HG03139 (cell line): Measurements from ENCODE around the gene SLC6A4.

Experiments used
- ATAC-seq: cut with Tn5 transposase; IDR thresholded peaks from one replicate; pipeline ENCODE4 v1.9.1; 2021; ENCODE audit not compliant: unreplicated experiment

SLC6A4 gene

DNA sequence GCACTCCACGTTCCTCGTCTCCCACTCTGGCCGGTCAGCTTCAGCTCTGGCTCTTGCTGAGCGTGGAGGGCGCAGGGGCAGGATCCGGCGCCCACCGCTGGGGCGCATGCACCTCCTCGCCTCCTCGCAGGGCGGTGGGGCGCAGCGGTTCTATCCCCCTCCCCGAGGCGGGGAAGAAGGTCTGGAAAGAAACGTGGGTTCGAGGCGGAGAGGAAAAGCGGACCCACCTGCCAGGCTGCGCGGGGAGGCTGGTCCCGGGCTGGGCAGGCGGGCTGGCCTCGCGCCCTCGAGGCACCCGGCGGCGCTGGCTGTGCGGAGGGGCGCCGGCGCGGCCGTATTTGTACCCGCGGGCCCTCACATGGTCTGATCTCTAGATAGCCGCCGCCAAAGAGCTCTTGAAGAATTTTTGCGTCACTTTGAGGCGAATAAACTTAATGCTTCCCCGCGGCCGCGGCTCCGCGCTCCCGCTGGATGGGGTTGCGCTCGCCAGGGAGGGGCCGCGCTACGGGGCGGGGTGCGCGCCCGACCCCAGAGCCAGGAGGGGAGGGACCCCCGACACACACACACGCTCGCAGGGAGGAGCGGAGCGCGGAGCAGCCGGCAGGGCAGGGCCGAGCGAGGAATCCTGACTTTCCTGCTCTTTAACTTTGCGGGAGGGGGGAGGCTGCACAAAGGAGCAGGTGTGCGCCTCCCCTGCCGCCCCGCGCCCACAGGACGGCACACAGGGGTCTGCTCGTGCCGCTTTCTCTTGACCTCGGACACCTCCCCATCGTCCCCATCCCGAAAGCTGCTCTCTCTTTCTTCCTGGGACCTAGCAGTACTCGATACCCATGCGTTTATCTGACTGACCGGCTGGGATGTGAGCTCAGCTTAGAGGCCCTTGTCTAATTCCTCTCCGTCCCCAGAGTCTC, at the start of gene SLC6A4:
Gene SLC6A4, minus strand, starts transcription at position 312 of the 911 bp plus-strand sequence. CDS start 13,739 bp downstream, outside the sequence.
- no peak for ATAC-seq

DNA sequence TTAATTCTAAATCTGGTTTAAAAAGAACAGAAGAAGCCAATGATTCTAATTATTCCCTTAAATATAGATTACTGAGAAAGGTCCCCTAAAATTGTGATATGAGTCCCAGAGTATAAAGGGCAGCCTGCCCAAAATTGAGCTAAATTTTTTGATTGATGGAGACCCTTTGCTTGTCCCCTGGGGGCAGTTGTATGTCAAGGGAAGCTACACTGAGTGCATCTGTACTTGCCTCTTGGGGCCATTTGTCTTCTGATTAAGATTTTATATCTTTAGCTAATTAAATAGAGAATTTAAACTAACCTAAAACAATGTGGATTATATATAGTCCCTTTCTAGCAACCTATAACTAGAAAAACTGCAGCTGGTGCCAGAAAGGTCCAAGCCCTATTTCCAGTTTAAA, 43.7 kb upstream of the SLC6A4 start:
- no peak for ATAC-seq

DNA sequence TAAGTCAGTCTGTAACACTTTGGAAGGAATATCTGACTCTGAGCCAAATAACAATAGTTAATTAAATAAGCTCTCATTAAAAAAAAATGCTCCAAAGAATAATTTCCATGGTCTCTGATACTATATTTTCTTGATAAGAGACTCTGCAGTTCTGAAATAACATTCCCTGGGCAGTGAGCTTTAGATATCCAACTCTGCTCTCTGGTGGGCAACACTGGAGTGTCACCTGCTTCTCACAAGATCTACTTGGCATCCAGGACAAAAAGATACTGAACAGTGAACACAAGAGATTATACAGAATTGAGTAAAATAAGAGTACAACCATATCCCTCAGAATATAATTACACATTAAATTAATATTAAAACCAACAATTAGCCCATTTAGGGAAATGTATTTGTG, 42.5 kb upstream of the SLC6A4 start:
- ATAC-seq = no peak

DNA sequence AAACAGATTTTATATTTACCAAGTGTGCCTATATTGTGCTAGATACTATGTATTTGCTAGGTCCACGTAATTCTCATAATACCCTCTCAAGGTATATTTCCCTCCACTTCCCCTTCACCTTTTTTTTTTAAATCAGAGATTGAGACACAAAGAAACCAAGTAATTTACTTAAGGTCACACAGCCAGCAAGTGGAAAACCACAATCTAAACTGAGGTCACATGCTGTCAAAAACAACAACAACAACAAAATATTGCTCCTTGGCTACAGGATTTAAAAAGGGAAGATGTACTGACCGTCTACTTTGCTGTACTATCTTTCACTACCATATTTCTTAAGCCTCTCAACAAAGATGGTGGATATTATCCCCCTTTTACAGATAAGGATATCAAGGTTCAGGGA, 40.4 kb upstream of the SLC6A4 start:
- no peak for ATAC-seq

DNA sequence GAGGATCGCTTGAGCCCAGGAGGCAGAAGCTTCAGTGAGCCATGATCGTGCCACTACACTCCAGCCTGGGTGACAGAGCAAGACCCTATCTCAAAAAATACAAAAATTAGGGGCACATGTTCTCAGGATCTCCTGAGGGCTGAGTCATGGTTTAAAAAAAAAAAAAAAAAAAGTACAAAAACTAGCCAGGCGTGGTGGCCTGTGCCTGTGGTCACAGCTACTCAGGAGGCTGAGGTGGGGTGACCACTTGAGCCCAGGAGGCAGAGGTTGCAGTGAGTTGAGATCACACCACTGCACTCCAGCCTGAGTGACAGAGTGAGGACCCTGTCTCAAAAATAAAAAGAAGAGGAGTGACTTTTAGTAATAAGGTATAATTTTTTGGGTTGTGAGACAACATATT, 39.4 kb upstream of the SLC6A4 start:
- no peak for ATAC-seq

DNA sequence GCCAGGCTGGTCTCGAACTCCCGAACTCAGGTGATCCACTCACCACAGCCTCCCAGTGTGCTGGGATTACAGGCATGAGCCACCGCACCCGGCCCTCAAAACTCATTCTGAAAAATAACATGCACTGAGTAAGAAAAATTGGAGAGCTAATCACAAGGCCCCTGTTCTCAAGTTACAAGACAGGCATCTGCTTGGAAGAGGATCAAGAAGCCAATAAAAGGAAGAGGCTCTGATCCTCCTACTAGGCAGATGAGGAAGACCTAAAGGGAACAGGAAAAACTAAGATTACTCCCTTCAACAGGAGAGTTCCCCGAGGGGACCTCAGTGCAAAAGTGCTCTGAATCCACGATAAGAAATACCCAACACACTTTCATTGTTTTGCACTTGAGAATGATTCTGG, 37.9 kb upstream of the SLC6A4 start:
- ATAC-seq = no peak

DNA sequence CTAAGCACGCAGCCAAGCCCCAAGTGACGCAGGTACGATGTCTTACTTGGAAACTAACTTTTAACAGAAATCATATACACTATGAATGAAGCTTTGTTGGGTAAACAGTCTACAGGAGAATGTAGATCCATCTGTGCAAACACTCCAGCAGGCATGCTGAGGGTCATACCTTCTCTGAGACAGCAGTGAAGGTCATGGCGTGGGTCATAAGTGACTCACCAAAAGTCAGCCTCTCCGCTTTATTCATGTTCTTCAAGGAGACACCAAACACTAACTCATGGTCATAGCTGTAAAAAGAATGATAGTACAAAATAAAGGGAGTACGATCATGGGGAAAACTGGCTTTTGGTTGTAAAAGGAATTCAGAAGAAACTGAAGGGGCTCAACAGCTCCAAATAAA, 35.6 kb upstream of the SLC6A4 start:
- ATAC-seq = no peak

DNA sequence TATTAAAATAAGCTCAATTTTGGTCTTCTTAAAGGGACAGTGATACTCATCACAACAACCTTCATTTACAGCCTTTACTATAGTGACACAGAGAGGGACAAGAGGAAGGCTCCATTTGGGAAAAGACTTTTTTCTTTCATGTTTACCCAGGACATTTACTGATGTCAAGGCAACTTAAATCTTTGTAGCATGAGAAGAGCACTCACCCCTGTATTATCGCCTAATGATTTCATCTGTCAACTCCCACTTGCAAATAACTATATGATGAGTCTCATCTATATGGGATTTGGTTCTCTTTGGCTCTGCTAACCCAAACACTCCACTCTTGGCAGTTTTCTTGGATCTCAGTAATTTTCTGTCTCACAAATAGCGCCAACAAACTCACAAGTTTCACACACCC, 32.1 kb upstream of the SLC6A4 start:
- ATAC-seq = no peak

DNA sequence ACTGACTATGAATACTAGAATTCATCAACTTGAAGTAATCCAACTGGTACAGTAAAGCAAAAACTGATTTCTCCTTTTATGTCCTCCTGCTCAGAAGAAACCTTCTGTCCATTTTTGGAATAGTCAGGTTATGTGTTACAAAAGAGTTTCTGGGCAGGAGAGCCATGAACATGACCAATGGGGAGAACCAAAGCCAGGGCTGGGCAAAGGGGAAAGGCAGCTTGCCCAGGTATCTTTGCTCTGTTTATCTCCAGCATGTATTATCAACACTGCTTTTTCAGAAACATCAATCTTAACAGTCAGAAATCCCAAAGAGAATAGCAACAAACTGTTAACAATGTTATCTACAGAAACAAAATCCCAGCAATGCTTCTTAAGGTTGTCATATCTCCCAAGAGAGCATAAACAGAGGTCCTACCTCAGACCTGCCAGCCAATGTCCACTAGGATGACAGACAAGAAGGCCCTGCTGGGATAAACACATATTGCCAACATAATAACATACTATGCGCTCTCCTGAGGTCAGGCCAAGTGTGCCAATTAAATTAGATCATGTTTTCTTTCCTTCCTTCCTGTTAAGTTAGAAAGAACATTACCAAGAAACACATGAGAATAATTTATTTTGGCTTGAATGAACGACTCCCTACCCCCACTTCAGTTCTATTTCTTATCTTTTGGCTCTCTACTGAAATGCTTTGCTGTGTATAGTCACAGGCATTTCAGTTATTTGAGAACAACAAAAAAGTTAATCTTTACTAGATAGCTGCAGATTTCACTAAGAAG, 28.2 kb upstream of the SLC6A4 start:
- no peak for ATAC-seq

DNA sequence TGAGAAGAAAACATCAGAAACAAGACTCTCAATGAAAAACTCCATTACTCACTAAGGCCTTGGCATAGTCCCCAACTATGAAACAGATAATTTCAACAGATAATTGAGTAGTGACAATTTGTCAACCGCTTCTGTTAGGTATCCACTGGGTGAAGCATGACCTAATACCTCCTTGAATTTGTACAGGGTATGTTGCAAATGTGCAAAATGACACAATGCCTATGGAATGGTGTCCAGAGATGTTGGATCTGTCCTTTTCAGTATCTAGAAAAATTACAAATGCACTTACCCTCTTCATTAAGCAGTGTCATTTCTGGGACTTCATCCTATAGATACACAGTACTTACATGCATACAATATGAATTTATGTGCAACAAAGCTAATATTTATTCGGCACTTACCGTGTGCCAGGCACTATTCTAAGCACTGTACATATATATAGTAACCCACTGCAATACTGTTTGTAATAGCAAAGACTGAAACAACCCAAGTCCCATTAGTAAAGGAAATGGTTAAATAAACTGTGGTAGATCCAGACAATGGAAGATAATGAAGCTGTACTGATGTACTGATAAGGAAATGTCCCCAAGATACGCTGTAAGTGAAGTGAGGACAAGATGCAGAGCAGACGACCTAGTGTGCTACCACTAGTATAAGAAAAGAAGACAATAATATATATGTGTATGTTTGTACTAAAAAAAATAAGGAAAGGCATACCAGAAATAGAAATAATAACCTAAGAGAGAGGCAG, 21.4 kb upstream of the SLC6A4 start:
- no peak for ATAC-seq

DNA sequence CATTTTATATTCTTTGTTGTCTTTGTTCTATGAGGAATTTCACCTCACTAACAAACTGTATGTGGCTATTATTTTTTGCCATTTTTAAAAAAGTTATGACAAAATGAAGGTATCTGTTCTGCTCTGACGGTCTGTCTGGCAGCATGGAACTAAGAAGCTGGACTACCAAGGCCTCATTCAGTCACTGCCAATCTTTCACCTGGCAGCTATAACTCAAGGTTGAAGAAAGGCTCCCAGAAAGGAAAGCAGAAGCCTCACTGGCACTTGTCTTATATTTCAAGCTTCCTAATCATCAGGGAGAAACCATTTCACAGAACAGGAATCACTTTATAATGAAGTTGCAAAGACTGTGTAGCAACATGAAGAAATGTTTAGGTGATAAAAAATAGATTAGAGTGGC, 18.7 kb upstream of the SLC6A4 start:
- ATAC-seq = no peak

DNA sequence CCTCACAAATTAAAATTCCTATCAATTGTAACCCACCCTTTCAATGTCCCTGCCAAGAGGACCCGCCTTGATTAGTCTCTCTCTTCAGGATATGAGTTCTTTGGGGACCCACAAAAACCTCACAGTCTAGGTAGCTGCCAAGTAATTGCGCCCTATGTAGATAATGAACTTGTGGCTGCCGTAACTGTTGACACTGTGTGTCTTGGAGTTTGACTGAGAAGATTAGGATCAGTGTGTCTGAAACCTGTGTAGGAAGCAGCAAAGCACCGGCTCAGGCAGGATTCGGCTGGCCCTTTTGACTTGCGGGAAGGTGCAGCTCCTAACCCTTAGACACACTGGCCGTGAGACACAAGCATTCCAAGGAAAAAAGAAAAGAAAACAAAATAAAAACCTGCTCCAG, 17.8 kb upstream of the SLC6A4 start:
- ATAC-seq = no peak

DNA sequence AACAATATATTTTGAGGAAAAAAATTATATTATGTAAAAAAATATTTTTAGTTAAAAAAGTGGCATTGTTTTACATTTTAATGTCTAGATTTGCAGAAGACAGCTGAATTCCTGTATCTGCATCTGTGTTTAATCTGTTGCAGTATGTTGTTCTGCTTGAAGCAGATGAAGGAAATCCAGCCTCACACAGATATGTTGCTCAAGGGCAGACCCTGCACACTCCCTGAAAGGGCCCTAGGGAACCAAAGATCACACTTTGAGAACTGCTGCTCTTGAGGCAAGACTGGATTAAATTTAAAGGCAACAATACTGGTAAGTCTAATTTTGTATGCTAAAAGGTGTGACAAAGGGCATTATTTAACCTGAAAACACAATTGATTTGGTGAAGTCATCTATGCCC, 16.4 kb upstream of the SLC6A4 start:
- ATAC-seq = no peak

DNA sequence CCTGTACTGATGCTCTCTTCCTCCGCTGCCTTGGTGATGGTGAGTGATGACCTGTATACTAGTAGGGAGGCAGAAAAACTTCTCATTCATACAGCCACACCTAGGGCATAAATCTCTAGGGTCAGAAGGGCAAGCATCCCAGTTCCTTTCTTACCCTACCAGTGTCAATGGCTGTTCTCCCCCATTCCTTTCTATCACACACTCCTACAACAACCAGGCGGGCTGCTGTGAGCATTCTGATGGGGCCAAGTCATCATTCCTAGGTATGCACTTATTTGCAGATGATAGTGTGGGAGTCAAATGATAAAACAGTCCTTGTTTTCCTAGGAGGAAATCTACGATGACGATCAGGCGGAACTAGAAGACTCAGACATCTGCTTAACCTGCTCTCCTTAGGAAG, 14.0 kb upstream of the SLC6A4 start:
- no peak for ATAC-seq

DNA sequence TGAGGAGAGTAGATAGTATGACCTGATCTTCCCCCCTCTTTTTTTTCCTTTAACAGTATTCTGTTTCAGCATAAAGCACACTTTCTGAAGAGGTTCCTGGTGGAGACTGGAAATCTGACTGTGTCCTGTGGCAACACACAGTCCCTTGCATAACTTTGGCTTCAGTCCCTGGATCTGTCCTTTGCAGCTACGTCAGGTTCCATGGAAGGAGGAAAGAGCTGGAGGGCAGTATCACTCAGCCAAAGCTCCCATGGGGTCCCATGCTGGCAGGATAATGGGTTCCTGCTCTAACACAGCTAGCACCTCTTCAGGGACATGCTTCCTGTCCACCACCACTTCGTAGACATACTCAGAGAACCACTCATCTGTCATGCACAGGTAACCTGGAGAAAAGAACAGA, 13.3 kb upstream of the SLC6A4 start:
- ATAC-seq = no peak

DNA sequence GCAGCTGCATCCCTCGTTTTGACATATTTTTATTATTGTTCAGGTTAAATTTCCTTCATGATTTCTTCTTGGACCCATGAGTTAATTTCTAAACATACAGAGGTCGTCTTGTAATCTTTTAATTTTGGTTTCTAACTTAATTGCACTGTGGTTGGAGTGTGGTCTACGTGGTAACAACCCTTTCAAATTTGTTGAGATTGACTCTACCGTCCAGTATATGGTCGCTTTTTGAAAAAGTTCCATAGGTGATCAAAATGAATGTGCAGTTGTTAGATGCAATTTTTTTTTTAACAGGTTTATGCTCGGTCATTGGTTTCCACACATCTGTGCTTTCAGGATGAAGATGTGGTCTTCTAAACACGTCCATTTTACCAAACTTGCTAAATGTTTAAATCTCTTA, 11.0 kb upstream of the SLC6A4 start:
- no peak for ATAC-seq

DNA sequence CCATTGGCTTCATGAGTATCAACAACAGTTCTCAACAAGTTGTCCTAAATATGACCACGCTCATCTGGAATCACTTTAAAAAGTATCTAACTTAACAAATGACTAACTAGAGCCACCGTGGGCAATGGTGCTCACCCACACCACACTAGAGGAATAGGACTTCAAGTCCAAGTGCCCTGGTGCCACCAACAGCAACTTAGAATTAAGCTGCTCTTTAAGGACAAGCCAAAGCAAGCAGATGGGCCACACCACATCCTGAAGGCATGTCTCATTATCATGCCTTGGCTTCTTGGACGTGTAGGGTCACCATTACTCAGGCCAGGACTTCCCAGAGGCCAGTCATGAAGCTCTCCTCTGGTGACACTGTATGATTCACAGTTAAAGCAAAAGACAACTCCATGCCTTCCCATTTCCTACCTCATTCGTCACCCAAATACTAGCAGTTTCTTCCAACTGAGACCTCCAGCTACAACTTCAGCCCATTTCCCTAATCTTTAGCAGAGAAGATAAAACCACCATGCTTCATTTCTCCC, 9.4 kb upstream of the SLC6A4 start:
- ATAC-seq = no peak

DNA sequence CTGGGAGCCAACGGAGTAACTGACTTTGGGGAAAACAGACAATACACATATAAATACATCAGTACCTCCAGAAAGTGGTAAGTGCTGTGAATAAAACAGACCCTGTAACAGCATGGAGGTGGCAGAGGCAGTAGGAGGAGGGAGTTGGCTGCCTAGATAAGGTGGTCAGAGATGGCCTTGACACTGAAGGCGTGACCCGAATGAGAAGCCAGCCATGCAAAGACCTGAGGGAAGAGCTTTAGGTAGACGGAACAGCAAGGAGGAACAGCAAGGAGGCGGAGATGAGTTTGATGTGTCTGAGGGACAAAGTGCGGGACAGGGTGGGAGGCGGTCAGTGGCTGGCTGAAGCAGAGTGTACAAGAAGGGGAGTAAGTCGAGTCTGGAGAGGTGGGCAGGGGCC, 8.1 kb upstream of the SLC6A4 start:
- ATAC-seq = no peak

DNA sequence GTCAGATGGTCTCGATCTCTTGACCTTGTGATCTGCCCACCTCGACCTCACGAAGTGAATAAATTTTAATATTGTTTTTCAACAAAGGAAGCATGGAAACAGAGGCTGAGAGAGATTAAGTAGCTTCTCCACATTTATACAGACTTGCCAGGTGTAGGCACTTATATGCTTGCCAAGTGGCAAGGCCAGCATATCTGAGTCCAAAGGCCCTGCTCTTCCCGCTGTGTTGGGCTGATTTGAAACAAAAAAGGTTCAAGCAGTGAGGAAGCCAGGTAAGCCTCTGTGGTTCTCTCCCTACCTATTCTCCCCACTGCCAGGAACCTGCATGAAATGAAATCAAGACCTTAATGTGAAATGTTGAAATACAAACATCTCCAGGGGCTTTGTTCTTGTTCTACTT, 7.5 kb upstream of the SLC6A4 start:
- no peak for ATAC-seq

DNA sequence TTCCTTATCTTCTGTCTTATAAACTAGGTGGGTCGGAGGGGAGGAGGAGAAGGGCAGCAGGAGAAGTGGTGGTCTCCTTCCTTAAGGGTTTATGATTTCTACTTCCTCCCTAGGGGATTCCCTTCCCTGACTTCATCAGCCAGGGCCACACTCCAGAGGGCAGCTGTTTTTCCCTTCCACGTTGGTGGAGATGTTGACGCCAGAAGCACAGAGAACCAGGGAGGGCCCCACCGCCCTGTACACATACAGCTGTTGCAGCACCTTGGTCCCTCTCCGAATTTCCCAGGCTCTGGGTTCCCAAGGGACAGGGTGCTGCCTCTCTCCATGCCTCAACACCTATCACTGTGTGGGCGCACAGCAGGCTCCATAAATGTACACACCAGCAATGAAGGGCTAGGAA, 5.6 kb upstream of the SLC6A4 start:
- ATAC-seq = no peak

DNA sequence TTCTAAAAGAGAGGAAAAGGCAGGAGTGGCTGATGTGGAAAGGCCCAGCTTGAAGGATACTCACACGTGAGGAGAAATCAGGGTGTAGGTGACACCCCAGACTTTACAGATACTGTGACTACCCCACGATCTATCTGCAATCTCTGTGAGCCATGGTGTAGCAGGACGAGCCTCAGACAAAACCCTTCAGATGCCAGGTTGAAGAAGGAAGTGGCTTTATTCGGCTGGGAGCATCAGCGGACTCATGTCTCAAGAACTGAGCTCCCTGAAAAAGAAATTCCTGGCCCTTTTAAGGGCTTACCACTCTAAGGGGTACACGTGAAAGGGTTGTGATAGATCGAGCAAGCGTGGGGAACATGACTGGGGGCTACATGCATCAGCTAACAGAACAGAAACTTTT, 4.7 kb upstream of the SLC6A4 start:
- ATAC-seq = no peak
